ENCODE data around the gene FAU. TPM values are rescaled to one million over a fixed set of nuclear protein-coding genes. Genes with fewer than 3 reads are reported as not detected.
A peak's percentile ranks its signal among the peaks of the same experiment; 100 is the strongest.

The FAU gene
- total RNA-seq (2021; ENCODE audit: unreplicated experiment) = 1,001 TPM
- polyA plus RNA-seq (2012; ENCODE audit: insufficient read length) = 1,612 TPM
- Bru-seq, nascent RNA = percentile 98 among the genes with signal in this experiment
- percentile 98 among the genes with signal in this experiment for BruChase-seq, experiment 1, labeled RNA remaining after a 2-hour chase
- percentile 99 among the genes with signal in this experiment for BruChase-seq, experiment 2, labeled RNA remaining after a 6-hour chase
- long read RNA-seq, transcript FAU-207 (5 exons, 847 nt) = major isoform, 328 of 714 reads
- long read RNA-seq, transcript FAU-208 (1 exons, 1,484 nt) = minor isoform, 283 of 714 reads
- long read RNA-seq, transcript FAU-209 (4 exons, 697 nt) = minor isoform, 6 of 714 reads
- long read RNA-seq, partial matches to known transcripts = 94 of 714 reads
- long read RNA-seq, other reads (novel, unspliced or antisense) = 2 of 714 reads

DNA sequence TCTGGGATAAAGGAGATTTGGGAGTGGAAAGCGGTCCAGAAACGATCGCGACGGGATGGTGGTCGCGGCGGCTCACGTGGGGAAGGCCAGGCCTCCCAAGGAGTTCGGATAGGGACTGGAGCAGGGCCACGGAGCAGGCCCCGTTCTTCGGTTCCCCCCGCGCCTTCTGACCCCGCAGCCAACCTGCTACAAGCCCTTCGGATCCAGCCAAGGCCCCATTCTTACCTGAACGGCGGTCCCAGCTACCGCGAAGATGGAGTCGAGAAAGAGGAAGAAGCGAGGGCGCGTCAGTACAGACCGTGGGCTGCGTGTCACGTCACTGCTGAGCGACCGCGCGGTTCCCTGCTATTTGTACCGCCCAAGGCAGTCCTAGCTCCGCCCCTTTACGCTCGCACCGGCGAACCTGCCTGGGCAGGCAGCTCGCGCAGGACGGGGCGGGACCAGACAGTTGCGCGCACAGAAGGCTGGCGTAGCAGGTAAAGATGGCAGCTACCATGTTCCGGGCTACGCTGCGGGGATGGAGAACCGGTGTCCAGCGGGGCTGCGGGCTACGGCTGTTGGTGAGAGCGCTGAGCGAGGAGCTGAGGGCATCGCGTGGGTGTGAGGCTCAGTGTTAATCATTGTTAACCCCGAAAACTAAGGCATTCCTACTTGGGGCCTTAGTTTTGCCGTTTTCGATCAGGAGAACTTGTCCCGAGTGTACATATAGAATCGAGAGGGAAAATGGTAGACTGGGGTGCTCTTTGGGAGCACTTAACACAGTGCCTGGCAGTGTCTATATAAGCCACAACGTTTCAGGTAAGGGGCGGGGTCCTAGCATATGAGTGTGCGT, at the start of gene FAU, which contains the start of gene MRPL49:
TSS of gene FAU (minus strand) at position 270 of the 832 bp plus-strand sequence. CDS start 321 bp downstream, outside the sequence.
TSS of gene MRPL49 (plus strand) at position 457 of the 832 bp plus-strand sequence. CDS start at position 483, 26 bp downstream.
- ChIA-PET CTCF (interaction anchor here (0.6 to 1.1 kb wide), 7 partner anchors 10 to 287 kb away, joined by 3 to 7 read pairs (median 6); partner anchors contain the start of genes CDC42EP2, SNX15 and TM7SF2), POLR2A (interaction anchor here (0.6 to 2.4 kb wide), 2 partner anchors 13 to 224 kb away, joined by 3 to 10 read pairs; partner anchors contain the start of gene SYVN1)
- H3K4me1 ChIP-seq (ENCODE audit: control insufficient read depth, insufficient read depth, low read length) = peaks cover 15% of the 10 kb centered on the region
- H3K36me3 ChIP-seq (ENCODE audit: control insufficient read depth, insufficient read depth, low read length) = peaks cover 24% of the 10 kb centered on the region
- in situ Hi-C loops (cut with HindIII; ENCODE audit: low pct_unique_long_range_greater_than_20kb, low sequenced_read_pairs) (no loop called here), intact Hi-C loops (cut with micrococcal nuclease; ENCODE audit: unreplicated experiment) (no loop called here)
- DNase-seq (ENCODE audit: low read depth, low spot score) (peak; percentile 94), ATAC-seq (peak; percentile 91)
- TSS peak; percentile 87 for BruUV-seq (replicated peaks)
- peak within 1 kb of the TSS; percentile 99 for H3K27ac ChIP-seq (ENCODE audit: low read length)
- no peaks in the 10 kb centered on the region for H3K9me3 ChIP-seq (ENCODE audit: control insufficient read depth, insufficient read depth, low read depth, low read length)
- no peaks in the 10 kb centered on the region for H3K27me3 ChIP-seq (ENCODE audit: control insufficient read depth, insufficient read depth, low read length)
- peak within 1 kb of the TSS; percentile 70 to 96 for H3K4me3 ChIP-seq (ENCODE audit: low read depth in 2 of 2, low read length in 2 of 2)
- TF ChIP-seq, protein P1, sequence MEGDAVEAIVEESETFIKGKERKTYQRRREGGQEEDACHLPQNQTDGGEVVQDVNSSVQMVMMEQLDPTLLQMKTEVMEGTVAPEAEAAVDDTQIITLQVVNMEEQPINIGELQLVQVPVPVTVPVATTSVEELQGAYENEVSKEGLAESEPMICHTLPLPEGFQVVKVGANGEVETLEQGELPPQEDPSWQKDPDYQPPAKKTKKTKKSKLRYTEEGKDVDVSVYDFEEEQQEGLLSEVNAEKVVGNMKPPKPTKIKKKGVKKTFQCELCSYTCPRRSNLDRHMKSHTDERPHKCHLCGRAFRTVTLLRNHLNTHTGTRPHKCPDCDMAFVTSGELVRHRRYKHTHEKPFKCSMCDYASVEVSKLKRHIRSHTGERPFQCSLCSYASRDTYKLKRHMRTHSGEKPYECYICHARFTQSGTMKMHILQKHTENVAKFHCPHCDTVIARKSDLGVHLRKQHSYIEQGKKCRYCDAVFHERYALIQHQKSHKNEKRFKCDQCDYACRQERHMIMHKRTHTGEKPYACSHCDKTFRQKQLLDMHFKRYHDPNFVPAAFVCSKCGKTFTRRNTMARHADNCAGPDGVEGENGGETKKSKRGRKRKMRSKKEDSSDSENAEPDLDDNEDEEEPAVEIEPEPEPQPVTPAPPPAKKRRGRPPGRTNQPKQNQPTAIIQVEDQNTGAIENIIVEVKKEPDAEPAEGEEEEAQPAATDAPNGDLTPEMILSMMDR (IDR thresholded peaks at IDR 0.05) = no peak
- TF ChIP-seq POLR2AphosphoS5 (IDR thresholded peaks at IDR 0.05; ENCODE audit: low read depth, low read length) (peak; percentile 98), SIN3A (IDR thresholded peaks at IDR 0.05; ENCODE audit: borderline replicate concordance, insufficient read depth, low read depth, low read length) (peak; percentile 93), REST (IDR thresholded peaks at IDR 0.05; ENCODE audit: insufficient read depth in 1 of 2, low read depth in 2 of 2, low read length in 1 of 2) (no peak), TCF7L2 (IDR thresholded peaks at IDR 0.05; ENCODE audit: low read depth, low read length) (0 out of 2 replicates have a peak, but pooled peaks have one; percentile 41)

DNA sequence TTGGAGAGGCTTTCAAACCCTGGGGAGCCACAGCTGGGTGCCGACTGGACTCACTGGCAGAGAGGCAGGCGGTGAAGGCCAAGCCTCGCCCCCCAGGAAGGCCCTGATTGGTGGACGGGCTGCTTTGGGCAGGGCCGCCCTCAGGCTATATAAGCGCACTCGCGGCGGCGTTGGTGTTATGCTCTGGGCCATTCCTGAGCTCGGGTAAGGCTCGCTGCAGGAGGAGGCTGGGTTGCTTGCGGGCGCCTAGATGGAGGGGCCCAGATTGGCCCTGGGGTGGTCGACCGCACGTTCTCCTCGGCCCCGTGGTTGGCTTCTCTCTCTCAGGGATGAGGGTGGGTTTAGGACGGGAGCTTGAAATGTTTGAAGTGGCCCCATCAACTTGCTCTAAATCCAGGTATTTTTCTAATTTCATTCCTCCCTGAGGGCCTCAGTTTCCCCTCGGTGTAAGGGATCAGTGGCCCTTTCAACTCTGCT, 48.2 kb upstream of the FAU start, which contains the start of gene SPDYC:
TSS of gene SPDYC (plus strand) at position 176 of the 477 bp plus-strand sequence. CDS start 1,125 bp downstream, outside the sequence.
- POLR2A ChIA-PET = interaction anchor here (1.0 kb wide), 1 partner anchor 21 kb away, joined by 11 read pairs; no protein-coding TSS in a partner anchor

More for the DNA sequence above, 48.2 kb upstream of the FAU start, which contains the start of gene SPDYC:
- Histone ChIP-seq H3K4me1 (ENCODE audit: control insufficient read depth, insufficient read depth, low read length) (0 out of 2 replicates have a peak, but pooled peaks cover 10% of the 10 kb centered on the region), H3K27ac (ENCODE audit: low read length) (peak within 1 kb of the TSS; percentile 13; the same call in 1 of the 2 replicates), H3K36me3 (ENCODE audit: control insufficient read depth, insufficient read depth, low read length) (no peaks in the 10 kb centered on the region), H3K9me3 (ENCODE audit: control insufficient read depth, insufficient read depth, low read depth, low read length) (no peaks in the 10 kb centered on the region), H3K27me3 (ENCODE audit: control insufficient read depth, insufficient read depth, low read length) (no peaks in the 10 kb centered on the region), H3K4me3 (ENCODE audit: low read depth in 2 of 2, low read length in 2 of 2) (no peak within 1 kb of the TSS)
- intact Hi-C loops (cut with micrococcal nuclease; ENCODE audit: unreplicated experiment) (no loop called here), in situ Hi-C loops (cut with HindIII; ENCODE audit: low pct_unique_long_range_greater_than_20kb, low sequenced_read_pairs) (no loop called here)
- no peak for DNase-seq (ENCODE audit: low read depth, low spot score)
- CTCF ChIA-PET = no interaction called here
- peak; percentile 51 for ATAC-seq
- TF ChIP-seq SIN3A (IDR thresholded peaks at IDR 0.05; ENCODE audit: borderline replicate concordance, insufficient read depth, low read depth, low read length) (no peak), POLR2AphosphoS5 (IDR thresholded peaks at IDR 0.05; ENCODE audit: low read depth, low read length) (no peak), REST (IDR thresholded peaks at IDR 0.05; ENCODE audit: insufficient read depth in 1 of 2, low read depth in 2 of 2, low read length in 1 of 2) (no peak)
- BruUV-seq (replicated peaks) = no TSS peak

All from Panc1 (cell line).